HG03139 (cell line): ENCODE results near the gene AKAP7.
"Not testable (repeated sequence)": the region's sequence is repeated elsewhere in the genome, so short reads cannot be mapped to it uniquely, and the experiment has no call there.

Experiments
- ATAC-seq: cut with Tn5 transposase; IDR thresholded peaks from one replicate; pipeline ENCODE4 v1.9.1; 2021; ENCODE audit not compliant: unreplicated experiment

AKAP7 gene

DNA sequence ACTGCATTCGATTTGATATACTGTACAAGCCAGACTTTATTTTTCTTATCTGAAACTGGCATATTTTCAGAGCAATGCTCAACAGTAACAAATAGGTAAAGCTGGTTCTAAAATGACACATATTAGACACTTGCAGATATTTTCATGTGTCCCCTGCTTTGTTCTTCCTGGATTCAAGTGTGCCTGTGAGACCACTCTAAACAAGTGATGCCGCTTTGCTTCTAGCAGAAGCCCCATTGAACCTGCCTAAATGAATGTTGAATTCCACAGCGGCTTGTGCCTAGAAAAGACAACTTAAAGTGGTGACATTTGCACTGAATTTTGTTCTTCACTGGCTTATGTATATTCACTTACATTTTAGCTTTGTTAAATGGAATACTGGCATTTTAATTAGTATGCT lies 115.7 kb downstream of the AKAP7 start:
- ATAC-seq, result no peak

DNA sequence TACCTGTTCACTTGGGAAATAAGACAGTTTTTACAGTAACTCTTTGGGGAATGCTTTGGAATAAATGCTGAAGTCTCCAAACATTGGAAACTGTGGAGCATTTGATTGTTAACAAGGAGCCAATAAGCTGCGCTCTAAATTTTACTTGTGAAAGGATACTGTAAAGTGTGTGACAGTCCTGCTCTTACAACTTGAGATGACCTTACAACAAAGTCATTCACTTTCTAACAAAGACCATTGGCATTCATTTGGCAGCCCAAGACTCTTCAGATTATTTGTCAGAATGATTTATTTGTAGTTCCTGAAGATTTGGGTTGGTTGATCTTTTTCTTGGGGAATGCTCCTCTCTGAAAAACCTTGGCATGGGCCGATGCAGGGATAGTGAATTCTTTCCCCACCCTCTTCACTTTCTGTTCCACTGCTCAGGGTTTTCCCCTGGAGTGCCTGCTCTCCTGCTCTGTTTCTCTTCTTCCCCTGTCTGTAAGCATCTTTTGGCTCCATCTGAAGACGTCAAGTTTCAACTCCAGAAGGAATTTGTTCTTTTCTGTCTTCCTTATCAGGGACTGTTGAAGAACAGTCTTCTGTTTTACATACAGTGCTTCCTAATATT lies 116.4 kb downstream of the AKAP7 start:
- no peak for ATAC-seq

DNA sequence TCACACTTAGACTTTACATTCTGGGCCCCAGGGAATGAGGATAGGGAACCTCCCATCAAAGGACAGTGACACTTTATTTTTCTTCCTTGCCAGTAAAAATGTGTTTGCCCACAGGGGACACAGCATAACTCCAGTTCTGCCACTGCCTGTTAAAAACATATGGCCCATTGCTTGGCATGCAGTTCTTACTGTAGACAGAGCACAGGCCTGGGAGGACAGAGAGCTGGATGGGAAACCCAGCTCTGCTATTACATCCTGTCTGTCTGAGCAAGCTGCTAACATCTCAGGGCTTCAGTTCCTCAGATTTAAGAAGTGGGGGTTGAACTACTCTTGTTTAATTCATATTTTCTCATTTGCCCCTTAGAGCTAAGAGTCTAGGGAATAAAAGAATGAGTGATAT lies 120.2 kb downstream of the AKAP7 start:
- no peak for ATAC-seq

- no peak for ATAC-seq
Observed at GRCh38 chr6:131255911-131256310, 120.6 kb downstream of the AKAP7 start.

- no peak for ATAC-seq
Observed at GRCh38 chr6:131257104-131257503, 121.8 kb downstream of the AKAP7 start.

DNA sequence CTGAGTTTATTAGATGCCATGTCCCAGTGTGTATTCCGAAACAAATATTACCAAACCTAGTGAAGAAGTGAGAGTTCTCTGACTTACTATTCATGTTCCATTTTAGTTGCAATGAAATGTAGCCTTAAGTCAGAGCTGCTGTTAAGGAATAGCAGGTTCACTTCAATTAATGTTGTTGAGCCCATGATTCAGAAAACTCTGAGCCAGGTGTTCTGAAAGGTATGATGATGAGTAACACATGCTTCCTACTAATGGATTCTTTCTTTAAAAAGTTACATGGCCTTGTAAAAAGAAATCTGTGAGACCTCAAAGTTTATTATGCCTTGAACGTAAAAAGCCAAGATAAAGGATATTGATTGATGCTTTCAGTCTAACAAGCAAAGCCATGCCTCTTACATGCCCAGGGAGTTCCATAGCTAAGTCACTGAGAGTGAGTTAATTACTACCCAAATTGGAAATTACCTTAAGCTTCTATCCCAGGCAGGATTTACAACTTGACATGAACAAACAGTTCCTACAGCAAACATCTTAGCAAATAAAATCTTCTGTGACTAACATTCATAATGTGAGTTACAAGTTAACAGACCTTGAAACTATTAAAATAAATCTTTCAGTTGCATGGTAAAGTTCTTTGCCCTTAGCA lies 122.9 kb downstream of the AKAP7 start:
- no peak for ATAC-seq

DNA sequence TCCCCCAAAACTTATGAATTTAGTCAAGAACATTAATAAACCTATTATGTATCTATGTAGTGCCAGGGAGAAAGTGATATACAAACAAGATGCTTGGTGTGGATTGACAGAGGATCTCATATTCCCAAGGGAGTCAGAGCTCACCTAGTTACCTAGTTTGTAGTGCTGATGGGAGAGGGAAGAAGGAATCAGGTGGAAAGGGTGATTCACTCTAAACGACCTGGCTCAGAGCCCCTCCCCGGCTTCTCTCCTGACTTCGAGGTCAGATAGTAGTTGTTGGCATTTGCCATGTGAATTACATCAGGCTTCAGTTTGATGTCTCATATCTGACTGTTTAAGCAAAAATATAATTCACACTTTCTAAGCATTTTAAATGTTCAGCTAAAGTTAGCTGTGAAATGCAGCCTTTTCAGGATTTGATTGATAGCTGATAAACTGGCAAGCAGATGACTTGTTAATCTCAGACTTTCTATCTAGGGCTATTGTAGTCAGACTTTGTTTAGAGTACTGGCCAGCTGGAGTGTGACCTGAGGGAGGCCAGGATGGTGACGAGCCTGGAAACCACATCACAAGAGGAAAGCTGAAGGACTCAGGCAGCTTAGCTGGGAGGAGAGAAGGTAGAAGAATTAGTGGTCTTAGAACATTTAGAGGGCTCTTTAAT lies 123.7 kb downstream of the AKAP7 start:
- no peak for ATAC-seq

DNA sequence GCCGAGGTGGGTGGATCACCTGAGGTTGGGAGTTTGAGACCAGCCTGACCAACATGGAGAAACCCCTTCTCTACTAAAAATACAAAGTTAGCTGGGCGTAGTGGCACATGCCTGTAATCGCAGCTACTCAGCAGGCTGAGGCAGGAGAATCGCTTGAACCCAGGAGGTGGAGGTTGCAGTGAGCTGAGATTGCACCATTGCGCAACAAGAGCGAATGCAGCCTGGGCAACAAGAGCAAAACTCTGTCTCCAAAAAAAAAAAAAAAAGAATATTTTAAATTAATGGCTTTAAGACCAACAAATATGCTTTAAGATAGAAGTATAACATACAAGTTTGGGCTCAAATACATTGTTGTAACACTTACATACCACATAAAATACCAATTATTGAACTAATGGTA lies 125.7 kb downstream of the AKAP7 start:
- ATAC-seq, result not testable (repeated sequence)

GRCh38 chr6:131262060-131262459 lies 126.8 kb downstream of the AKAP7 start:
- ATAC-seq, result no peak

DNA sequence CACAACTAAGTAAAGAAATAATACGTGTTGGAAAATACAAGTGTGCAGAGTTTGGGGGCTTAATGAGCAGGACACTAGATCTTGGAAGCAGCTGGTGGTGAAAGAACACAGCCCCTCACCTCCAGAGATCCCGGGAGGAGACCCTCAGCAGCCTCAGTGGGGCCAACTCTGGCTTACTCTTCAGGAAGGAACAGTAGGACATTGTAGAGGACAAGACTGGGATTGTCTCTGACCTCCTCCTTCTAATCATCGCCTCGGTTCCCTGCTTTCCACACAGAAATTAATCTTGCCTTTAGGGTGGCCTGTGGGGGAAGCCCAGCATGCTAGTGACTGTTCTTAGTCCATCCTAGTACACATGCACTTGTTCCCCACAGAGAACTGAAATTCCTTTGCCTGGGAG lies 130.7 kb downstream of the AKAP7 start:
- ATAC-seq, result no peak

GRCh38 chr6:131268303-131268702 lies 133.0 kb downstream of the AKAP7 start:
- ATAC-seq, result no peak

DNA sequence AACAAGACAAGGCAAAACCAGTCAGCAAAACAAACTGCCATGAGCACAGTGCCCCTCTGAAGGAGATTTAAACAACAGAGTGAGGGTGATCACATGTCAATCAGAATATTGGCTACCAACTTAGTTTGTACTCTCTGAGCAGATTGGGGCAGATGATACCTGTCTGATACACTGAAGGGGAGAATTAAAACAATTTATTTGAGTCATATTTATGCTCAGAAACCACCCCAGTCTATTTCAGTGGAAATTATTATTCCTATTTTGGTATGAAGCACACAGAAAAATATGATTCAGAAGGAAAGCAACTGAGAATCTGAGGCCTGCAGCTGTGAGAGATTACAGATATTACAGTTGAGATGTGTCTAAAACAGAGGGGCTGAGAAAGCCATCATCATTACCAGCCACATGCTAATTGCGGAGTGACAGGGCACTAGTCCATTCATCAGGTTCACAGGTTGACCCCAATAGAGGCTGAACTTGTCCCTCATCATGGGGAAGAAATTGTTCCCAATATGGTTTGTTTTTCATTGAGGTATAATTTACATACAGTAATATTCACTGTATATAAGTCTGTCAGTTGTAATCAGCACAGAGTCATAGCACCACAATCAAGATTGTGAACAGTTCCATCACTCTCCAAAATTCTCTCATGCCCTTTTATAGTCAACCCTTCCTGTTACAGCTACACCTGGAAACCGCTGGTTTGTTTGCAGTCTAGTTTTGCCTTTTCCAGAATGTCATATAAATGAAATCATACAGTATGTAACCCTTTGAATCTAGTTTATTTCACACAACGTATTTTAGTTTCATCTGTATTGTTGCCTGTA lies 134.5 kb downstream of the AKAP7 start:
- no peak for ATAC-seq

DNA sequence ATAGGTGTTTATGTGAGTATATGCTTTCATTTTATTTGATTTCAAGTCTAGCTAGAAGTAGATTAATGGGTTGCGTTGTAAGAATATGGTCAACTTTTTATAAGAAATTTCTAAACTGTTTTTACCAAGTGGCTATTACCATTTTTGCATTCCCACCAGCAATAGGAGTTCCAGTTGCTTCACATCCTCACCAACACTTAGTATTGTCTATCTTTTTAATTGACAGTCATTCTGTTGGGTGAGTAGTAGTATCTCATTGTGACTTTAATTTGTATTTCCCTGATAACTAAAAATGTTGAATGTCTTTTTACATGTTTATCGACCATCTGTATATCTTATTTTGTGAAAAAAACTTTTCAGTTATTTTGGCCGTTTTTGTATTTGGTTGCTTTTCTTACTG lies 135.3 kb downstream of the AKAP7 start:
- ATAC-seq, result no peak

- no peak for ATAC-seq
Observed at GRCh38 chr6:131275273-131275672, 140.0 kb downstream of the AKAP7 start.

DNA sequence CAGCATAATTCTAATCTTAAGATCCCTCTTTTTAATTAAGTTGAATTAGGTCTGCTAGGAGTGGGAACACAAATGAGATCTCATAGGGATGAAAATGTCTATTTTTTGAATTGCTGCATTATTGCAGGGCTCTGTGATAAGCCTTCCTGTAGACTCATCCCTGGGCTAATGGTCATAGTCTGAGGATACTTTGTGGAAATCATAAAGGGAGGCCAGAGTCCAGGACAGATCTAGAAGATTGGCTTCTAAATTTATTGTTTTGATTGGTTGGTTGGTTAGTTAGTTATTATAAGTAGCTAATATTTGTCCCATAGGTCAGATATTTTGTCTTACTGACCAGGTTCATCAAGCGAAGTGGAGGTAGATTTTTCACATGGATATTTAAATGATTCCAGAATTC lies 142.3 kb downstream of the AKAP7 start:
- ATAC-seq, result no peak

- peak; percentile 91 for ATAC-seq
Observed at GRCh38 chr6:131281471-131282270, 146.4 kb downstream of the AKAP7 start.

- no peak for ATAC-seq
Observed at GRCh38 chr6:131282365-131282764, 147.1 kb downstream of the AKAP7 start.

DNA sequence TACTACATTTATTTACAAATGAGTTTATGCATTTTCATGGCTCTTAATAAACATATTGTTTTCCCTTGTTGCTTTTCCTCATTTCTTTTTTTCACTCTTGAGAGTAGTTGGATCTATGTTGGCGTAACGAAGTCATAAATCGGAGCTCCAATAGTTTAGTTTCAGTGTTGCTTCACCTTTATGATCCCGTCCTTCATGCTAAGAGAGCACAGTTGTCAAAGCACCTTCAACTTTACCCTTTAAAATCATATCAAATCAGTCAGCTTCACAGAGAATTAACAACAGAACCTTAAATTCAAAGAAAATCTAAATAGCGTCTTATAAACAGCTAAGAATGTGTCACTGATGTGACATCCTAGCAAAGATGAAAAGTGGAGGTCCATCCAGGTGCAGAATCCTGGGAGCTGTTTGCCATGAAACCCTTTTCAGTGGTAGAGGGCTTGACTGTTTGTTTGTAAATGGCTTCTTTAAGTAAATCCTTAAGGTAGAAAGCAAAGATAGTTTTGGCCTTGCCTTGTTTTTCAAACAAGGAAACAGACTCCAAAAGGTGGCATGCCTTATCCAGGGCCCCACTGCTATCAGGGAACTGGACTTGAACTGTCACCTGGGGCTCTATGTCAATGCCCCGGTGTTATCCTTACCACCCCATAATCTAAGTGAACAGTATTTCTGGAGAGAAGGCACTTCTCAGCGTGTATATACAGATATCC lies 148.4 kb downstream of the AKAP7 start:
- no peak for ATAC-seq

DNA sequence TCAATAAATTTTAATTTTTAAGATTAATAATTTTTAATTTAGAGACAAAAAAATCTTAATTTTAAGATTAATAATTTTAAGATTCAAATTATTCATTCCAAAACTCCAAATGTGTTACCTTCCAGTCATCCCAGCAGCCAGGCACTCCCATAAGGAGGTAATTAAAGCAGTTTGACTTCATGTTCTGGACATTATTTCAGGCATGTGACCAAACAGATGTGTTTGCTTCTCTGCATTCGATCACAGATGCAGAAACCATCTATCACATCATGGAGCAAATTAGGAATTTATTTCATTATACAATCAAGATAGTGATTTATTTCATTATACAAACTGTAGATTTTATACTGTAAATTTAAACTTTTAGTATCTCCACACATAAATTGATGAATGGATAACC lies 150.3 kb downstream of the AKAP7 start:
- no peak for ATAC-seq

DNA sequence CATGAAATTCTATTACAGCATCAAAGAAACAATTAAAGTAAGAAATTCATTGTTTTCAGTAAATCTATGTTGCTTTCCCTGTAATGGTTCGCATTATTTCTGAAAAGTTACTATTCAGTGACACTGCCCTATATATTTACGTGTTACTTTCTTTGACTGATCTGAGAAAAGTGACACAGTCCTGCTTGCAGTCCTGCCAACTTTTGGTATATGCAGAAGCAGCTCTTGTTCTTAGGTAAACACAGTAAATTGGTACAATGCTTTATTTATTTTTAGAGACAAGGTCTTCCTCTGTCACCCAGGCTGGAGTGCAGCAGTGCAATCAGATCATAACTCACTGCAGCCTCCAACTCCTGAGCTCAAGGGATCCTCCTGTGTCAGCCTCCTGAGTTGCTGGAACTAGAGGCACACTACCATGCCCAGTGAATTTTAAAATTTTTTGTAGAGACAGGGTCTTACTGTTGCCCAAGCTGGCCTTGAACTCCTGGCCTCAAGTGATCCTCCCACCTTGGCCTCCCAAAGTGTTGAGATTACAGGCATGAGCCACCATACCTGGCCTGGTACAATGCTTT lies 151.3 kb downstream of the AKAP7 start:
- no peak for ATAC-seq
